ENCODE results near the gene PDGFA. TPM values are rescaled to one million over a fixed set of nuclear protein-coding genes. Genes with fewer than 3 reads are reported as not detected.

PDGFA gene
- total RNA-seq, 1 donor from 2014 or later: 19.7 TPM

DNA sequence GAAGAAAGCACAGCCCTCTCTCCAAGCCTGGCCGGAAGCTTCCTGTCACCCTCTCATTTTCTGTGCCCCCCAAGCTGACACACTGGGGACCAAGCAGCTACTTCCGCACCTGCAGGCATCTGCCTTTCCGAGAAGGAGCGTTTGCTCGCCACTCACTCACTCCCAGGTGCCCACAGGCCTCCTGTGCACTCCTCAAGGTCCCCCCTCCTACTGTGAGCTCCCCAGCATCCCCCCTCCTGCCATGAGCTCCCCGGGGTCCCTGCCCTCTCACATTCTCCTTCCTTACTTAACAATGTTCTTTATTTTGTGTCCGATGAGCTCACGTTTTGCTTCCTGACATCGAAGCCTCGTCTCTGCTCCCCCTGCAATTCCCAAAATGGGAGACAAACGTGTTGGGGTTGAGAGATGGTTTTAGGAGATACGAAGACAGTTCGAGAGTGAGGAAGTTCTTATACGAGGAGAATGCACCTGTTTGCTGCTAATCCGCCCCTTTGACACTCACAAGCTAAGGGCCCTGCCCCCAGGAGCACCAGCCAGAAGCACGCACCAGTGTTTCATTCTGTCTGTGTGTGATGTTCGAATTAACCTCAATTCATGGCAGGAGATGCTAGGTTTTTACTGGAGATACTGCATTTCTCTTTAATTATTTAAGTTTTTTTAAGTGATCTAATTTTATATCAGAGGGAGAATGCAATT lies 70.2 kb downstream of the PDGFA start:
- DNase-seq (ENCODE audit: low spot score): no peak

DNA sequence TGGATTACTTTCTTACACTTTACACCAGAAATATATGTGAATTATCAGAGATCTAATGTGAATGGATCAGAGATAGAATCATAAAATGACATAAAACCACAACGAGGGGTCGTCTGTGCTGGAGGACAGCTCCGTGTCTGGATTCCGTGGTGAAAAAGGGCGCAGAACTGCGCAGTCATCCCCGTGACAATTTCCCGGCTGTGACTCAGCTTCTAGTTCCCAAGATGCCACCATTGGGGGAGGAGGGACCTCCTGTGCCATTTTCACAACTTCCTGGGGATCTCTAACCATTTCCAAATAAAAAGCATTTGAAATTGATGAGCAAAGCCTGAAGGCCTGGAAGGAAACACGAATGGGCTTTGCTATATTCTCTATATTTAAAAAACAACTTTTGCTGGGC lies 72.1 kb downstream of the PDGFA start:
- no peak for DNase-seq (ENCODE audit: low spot score)

Other genes with a start within 250 kb of the PDGFA start
- not detected for gene FOXL3, start 229.7 kb downstream of the PDGFA start, total RNA-seq
- gene DNAAF5, start 206.9 kb upstream of the PDGFA start, total RNA-seq: 20.4 TPM
- 11.7 TPM for gene PRKAR1B, start 207.4 kb upstream of the PDGFA start, total RNA-seq

Measured in mesenteric fat pad (tissue), 1 donor.